Transverse colon (tissue), 4 donors: ENCODE results near the gene CADM4.

Experiments used
- CTCF ChIP-seq, 5 experiments: fragments of 200-600 bp in 3 of 5; fragments of 450-650 bp in 2 of 5; sonication (generic) in 3 of 5; IDR thresholded peaks; 1 replicate in 2 of 5; 2 replicates in 3 of 5; pipeline ENCODE4 v1.5.1; 2016 to 2017; ENCODE audit warnings: antibody characterized with exemption in 5 of 5, inconsistent platforms in 3 of 5, mild to moderate bottlenecking in 2 of 5, moderate library complexity in 1 of 5
- EP300 ChIP-seq: sonication (generic); formaldehyde crosslinking; IDR thresholded peaks from one replicate; pipeline ENCODE4 v1.6.1; 2017; ENCODE audit warnings: antibody characterized with exemption, low read depth
- POLR2A ChIP-seq: fragments of 450-650 bp; IDR thresholded peaks from one replicate; pipeline ENCODE4 v1.6.1; 2016; ENCODE audit warnings: antibody characterized with exemption, mild to moderate bottlenecking, moderate library complexity
- POLR2AphosphoS5 ChIP-seq, 3 donors: sonication (generic); formaldehyde crosslinking; IDR thresholded peaks; one replicate each; pipeline ENCODE4 v1.6.1; 2016; ENCODE audit warnings: antibody characterized with exemption in 3 of 3

DNA sequence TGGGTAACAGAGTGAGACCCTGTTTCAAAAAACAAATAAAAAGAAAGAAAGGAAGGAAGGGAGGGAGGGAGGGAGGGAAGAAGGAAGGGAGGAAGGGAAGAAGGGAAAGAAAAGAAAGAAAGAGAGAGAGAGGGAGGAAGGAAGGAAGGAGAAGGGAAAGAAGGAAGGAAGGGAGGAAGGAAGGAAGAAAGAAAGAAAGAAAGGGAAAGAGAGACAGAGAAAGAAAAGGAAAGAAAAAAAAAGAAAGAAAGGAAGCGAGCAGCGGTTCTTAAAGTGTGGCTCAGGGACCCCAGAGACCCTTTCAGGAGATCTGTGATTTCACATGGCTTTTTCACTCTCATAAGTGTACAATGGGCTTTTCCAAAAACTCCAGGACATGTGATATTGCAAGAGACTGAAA is 9.9 kb upstream of the CADM4 start:
- TF ChIP-seq CTCF (IDR thresholded peaks at IDR 0.05) (no peak), POLR2A (no peak), POLR2AphosphoS5 (IDR thresholded peaks at IDR 0.05) (no peak), EP300 (no peak)
